ENCODE results near the gene MED15. TPM values are rescaled to one million over a fixed set of nuclear protein-coding genes. Genes with fewer than 3 reads are reported as not detected.

Gene MED15
- total RNA-seq, 1 donor from 2014 or later: 135 TPM

DNA sequence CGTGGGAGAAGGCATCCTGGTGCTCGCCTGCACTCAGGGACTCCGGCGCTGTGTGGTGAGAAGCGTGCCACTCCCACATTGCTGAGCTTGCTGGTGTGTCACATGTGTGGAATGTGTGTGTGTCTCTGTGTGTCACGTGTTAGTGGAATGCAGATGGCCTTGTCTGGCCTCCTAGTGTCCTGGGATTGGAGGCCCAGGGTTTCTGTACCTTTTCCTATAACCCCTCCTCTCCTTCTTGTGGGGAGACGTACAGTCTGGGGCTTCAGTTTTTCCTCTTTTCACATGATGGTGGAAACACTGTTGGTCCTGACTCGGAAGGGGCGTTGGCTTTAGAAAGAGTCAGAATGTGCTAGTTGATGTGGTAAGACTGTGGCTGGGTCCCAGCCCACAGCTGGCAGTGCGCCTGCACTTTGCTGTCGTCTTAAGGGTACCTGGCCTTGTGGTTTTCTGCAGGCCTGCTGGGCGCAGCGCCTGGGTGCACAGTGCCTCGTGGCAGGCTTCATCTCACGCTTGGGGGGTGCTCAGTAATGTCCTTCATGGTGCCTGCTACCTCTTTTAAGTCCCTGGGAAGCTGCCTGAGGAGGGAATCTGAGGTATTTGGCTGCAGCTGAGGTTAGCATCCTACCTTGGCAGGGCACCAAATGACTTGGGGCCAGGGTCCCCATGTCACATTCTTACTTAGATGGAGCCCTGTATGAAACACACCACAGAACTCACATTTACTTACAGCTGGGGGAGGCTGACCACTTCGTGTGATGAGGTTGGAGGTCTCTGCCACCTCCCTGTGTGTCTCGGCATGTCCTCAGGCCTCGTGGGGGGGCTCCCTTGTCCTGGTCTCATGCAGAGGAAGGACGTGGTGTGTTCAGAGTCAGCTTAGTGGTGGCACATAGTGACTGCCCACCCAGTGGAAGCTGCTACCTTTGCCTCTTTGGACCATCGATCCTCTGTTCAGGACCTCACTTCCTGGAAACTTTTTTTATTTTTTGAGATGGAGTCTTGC is 61.9 kb downstream of the MED15 start:
- Mint-ChIP-seq H3K4me3 (no peak overlapping the region), H3K4me1 (peaks cover 45% of the 10 kb centered on the region), H3K36me3 (peaks cover 32% of the 10 kb centered on the region), H3K9me3 (no peaks in the 10 kb centered on the region), H3K27ac (peak overlapping the region; percentile 95), H3K27me3 (ENCODE audit: low read depth) (no peaks in the 10 kb centered on the region)
- no peak for TF ChIP-seq CTCF (IDR thresholded peaks at IDR 0.05; ENCODE audit: unreplicated experiment)
- peak in 1 of 2 experiments; percentile 59 for DNase-seq (ENCODE audit: low spot score in 2 of 2, unreplicated experiment in 2 of 2)

DNA sequence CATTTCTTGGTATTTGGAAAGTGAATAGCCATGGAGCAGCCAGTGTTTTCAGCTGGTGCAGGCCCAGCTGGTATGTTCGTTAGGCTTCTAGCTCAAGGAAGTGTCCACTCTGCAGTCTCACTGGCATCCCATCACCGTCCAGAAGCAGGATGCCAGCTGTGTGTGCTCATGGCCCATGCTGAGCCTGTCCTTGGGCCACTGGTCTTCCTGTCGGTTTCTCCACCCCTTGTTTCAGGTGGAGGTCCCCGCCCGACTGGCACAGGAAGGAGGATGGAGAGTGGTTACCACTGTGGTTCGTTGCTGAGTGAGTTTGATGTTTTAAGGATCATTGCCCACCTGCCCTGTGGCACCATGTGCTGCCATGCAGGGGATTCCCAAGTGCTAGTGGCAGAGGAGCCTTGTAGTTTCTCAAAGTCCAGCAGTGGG is 63.7 kb downstream of the MED15 start:
- Mint-ChIP-seq H3K4me3 (no peak overlapping the region), H3K27ac (no peak overlapping the region), H3K36me3 (peaks cover 32% of the 10 kb centered on the region), H3K9me3 (no peaks in the 10 kb centered on the region), H3K4me1 (peaks cover 45% of the 10 kb centered on the region), H3K27me3 (ENCODE audit: low read depth) (no peaks in the 10 kb centered on the region)
- no peak for TF ChIP-seq CTCF (IDR thresholded peaks at IDR 0.05; ENCODE audit: unreplicated experiment)
- DNase-seq (ENCODE audit: low spot score in 2 of 2, unreplicated experiment in 2 of 2): no peak

GRCh38 chr22:20571531-20572007 is 64.2 kb downstream of the MED15 start:
- Mint-ChIP-seq H3K9me3 (no peaks in the 10 kb centered on the region), H3K4me1 (peaks cover 40% of the 10 kb centered on the region), H3K27ac (no peak overlapping the region), H3K27me3 (ENCODE audit: low read depth) (no peaks in the 10 kb centered on the region), H3K4me3 (no peak overlapping the region), H3K36me3 (peaks cover 30% of the 10 kb centered on the region)
- no peak for DNase-seq (ENCODE audit: low spot score in 2 of 2, unreplicated experiment in 2 of 2)
- TF ChIP-seq CTCF (IDR thresholded peaks at IDR 0.05; ENCODE audit: unreplicated experiment): peak; percentile 74

DNA sequence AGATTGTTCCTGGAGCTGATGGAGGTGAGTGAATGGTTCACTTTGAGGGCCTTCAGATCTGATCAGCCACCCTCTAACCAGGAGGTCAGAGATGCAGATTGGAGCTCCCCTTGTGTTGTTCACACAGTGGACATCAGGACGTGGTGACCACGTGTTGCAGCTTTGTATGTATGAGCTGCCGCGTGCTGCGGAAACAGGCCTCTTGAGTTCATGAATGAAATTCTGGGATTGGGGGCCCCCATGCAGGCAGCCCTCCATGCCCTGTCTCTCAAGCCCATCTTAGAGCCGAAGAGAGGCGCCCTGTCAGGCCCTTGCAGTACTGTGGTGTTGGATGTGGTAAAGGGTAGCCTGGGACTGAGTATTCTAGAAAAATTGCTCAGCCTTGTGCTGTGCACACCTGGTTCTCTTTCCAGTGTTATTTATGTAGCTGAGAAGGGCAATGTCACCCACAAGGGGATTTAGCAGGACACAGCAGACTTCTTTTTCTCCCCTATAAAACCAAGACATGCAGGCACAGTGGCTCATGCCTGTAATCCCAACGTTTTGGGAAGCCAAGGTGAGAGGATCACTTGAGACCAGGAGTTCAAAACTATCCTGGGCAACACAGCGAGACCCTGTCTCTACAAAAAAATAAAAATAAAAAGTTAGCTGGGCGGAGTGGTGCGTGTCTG is 64.9 kb downstream of the MED15 start:
- no peaks in the 10 kb centered on the region for H3K27me3 Mint-ChIP-seq (ENCODE audit: low read depth)
- TF ChIP-seq CTCF (IDR thresholded peaks at IDR 0.05; ENCODE audit: unreplicated experiment): no peak
- peaks cover 24% of the 10 kb centered on the region for H3K36me3 Mint-ChIP-seq
- H3K9me3 Mint-ChIP-seq: no peaks in the 10 kb centered on the region
- DNase-seq (ENCODE audit: low spot score in 2 of 2, unreplicated experiment in 2 of 2): no peak
- no peak overlapping the region for H3K4me3 Mint-ChIP-seq
- no peak overlapping the region for H3K27ac Mint-ChIP-seq
- peaks cover 33% of the 10 kb centered on the region for H3K4me1 Mint-ChIP-seq

- peaks cover 22% of the 10 kb centered on the region for H3K4me1 Mint-ChIP-seq
- H3K36me3 Mint-ChIP-seq: peaks cover 24% of the 10 kb centered on the region
- DNase-seq (ENCODE audit: low spot score in 2 of 2, unreplicated experiment in 2 of 2): no peak
- no peaks in the 10 kb centered on the region for H3K9me3 Mint-ChIP-seq
- H3K4me3 Mint-ChIP-seq: no peak overlapping the region
- no peak for TF ChIP-seq CTCF (IDR thresholded peaks at IDR 0.05; ENCODE audit: unreplicated experiment)
- peak overlapping the region; percentile 47 for H3K27ac Mint-ChIP-seq
- no peaks in the 10 kb centered on the region for H3K27me3 Mint-ChIP-seq (ENCODE audit: low read depth)
Observed at GRCh38 chr22:20573176-20573832, 65.9 kb downstream of the MED15 start.
